DND-41 (cell line): ENCODE measurements around the gene SLC9B1.
"Not testable (repeated sequence)": the region's sequence is repeated elsewhere in the genome, so short reads cannot be mapped to it uniquely, and the experiment has no call there.

ENCODE experiments used
- EZH2 ChIP-seq: IDR thresholded peaks from 3 replicates; pipeline ENCODE4 v1.6.1; 2012; ENCODE audit warnings: borderline replicate concordance, low read depth, mild to moderate bottlenecking, moderate library complexity, low read length, inconsistent platforms; ENCODE audit not compliant: severe bottlenecking
- TF ChIP-seq, protein P1 (sequence below): IDR thresholded peaks from 2 replicates; pipeline ENCODE4 v1.5.1; 2012; ENCODE audit warnings: borderline replicate concordance, low read length, moderate library complexity, mild to moderate bottlenecking; ENCODE audit not compliant: poor library complexity, severe bottlenecking; ENCODE audit errors: extremely low read depth

DNA sequence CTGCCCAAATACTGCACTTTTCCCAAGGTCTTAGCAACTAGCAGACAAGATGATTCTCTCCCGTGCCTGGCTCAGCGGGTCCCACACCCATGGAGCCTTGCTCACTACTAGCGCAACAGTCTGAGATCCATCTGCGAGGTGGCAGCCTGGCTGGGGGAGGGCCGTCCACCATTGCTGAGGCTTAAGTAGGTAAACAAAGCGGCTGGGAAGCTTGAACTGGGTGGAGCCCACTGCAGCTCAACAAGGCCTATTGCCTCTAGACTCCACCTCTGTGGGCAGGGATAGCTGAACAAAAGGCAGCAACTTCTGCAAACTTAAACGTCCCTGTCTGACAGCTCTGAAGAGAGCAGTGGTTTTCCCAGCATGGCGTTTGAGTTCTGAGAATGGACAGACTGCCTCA is 99.8 kb downstream of the SLC9B1 start:
- TF ChIP-seq, protein P1, sequence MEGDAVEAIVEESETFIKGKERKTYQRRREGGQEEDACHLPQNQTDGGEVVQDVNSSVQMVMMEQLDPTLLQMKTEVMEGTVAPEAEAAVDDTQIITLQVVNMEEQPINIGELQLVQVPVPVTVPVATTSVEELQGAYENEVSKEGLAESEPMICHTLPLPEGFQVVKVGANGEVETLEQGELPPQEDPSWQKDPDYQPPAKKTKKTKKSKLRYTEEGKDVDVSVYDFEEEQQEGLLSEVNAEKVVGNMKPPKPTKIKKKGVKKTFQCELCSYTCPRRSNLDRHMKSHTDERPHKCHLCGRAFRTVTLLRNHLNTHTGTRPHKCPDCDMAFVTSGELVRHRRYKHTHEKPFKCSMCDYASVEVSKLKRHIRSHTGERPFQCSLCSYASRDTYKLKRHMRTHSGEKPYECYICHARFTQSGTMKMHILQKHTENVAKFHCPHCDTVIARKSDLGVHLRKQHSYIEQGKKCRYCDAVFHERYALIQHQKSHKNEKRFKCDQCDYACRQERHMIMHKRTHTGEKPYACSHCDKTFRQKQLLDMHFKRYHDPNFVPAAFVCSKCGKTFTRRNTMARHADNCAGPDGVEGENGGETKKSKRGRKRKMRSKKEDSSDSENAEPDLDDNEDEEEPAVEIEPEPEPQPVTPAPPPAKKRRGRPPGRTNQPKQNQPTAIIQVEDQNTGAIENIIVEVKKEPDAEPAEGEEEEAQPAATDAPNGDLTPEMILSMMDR = not testable (repeated sequence)
- not testable (repeated sequence) for TF ChIP-seq EZH2
